KOPT-K1 (cell line): ENCODE results near the gene TAS2R1.
"Not testable (repeated sequence)": the region's sequence is repeated elsewhere in the genome, so short reads cannot be mapped to it uniquely, and the experiment has no call there.

Experiments used
- H3K27ac ChIP-seq: fragments of 200-600 bp; sonication (generic); 2 replicates; pipeline ENCODE4 v1.5.1; 2016; ENCODE audit warnings: antibody characterized with exemption, mild to moderate bottlenecking, low read depth, low read length; ENCODE audit not compliant: poor library complexity, severe bottlenecking
- H3K36me3 ChIP-seq: fragments of 200-600 bp; sonication (generic); 2 replicates; pipeline ENCODE4 v1.5.1; 2017; ENCODE audit warnings: antibody characterized with exemption, mild to moderate bottlenecking, low read length, moderate library complexity; ENCODE audit not compliant: insufficient read depth
- H3K9me3 ChIP-seq: fragments of 200-600 bp; sonication (generic); 2 replicates; pipeline ENCODE4 v1.5.1; 2017; ENCODE audit warnings: antibody characterized with exemption, low read length, mild to moderate bottlenecking; ENCODE audit not compliant: insufficient read depth, poor library complexity, severe bottlenecking

The TAS2R1 gene

GRCh38 chr5:9610364-9610763 lies 19.8 kb downstream of the TAS2R1 start:
- Histone ChIP-seq H3K36me3 (no peaks in the 10 kb centered on the region), H3K9me3 (no peaks in the 10 kb centered on the region), H3K27ac (no peak overlapping the region)

- no peaks in the 10 kb centered on the region for H3K9me3 ChIP-seq
- no peak overlapping the region for H3K27ac ChIP-seq
Measured at GRCh38 chr5:9608093-9608492, 22.1 kb downstream of the TAS2R1 start.

GRCh38 chr5:9605041-9605838 lies 24.9 kb downstream of the TAS2R1 start:
- Histone ChIP-seq H3K27ac (no peak overlapping the region), H3K36me3 (no peaks in the 10 kb centered on the region), H3K9me3 (no peaks in the 10 kb centered on the region)

More at GRCh38 chr5:9608093-9608492, 22.1 kb downstream of the TAS2R1 start:
- no peaks in the 10 kb centered on the region for H3K36me3 ChIP-seq

- no peaks in the 10 kb centered on the region for H3K36me3 ChIP-seq
- H3K9me3 ChIP-seq: no peaks in the 10 kb centered on the region
- H3K27ac ChIP-seq: no peak overlapping the region
Measured at GRCh38 chr5:9604416-9604815, 25.7 kb downstream of the TAS2R1 start.

- Histone ChIP-seq H3K9me3 (no peaks in the 10 kb centered on the region), H3K36me3 (no peaks in the 10 kb centered on the region), H3K27ac (no peak overlapping the region)
Measured at GRCh38 chr5:9601055-9601739, 29.0 kb downstream of the TAS2R1 start.

- H3K36me3 ChIP-seq: no peaks in the 10 kb centered on the region
- no peaks in the 10 kb centered on the region for H3K9me3 ChIP-seq
- no peak overlapping the region for H3K27ac ChIP-seq
Measured at GRCh38 chr5:9599391-9599790, 30.8 kb downstream of the TAS2R1 start.

GRCh38 chr5:9598329-9598728 lies 31.8 kb downstream of the TAS2R1 start:
- H3K36me3 ChIP-seq, H3K9me3 ChIP-seq, H3K27ac ChIP-seq: not testable (repeated sequence)

- not testable (repeated sequence) for H3K27ac ChIP-seq
Measured at GRCh38 chr5:9597322-9597721, 32.8 kb downstream of the TAS2R1 start.

GRCh38 chr5:9596824-9597223 lies 33.3 kb downstream of the TAS2R1 start:
- Histone ChIP-seq H3K36me3 (no peaks in the 10 kb centered on the region), H3K27ac (no peak overlapping the region), H3K9me3 (no peaks in the 10 kb centered on the region)

More at GRCh38 chr5:9597322-9597721, 32.8 kb downstream of the TAS2R1 start:
- H3K9me3 ChIP-seq, H3K36me3 ChIP-seq: not testable (repeated sequence)

GRCh38 chr5:9596171-9596780 lies 33.9 kb downstream of the TAS2R1 start:
- Histone ChIP-seq H3K27ac (no peak overlapping the region), H3K9me3 (no peaks in the 10 kb centered on the region), H3K36me3 (no peaks in the 10 kb centered on the region)

GRCh38 chr5:9594913-9595312 lies 35.2 kb downstream of the TAS2R1 start:
- Histone ChIP-seq H3K9me3 (no peaks in the 10 kb centered on the region), H3K36me3 (no peaks in the 10 kb centered on the region), H3K27ac (no peak overlapping the region)

GRCh38 chr5:9589049-9589835 lies 40.9 kb downstream of the TAS2R1 start:
- Histone ChIP-seq H3K27ac (no peak overlapping the region), H3K36me3 (no peaks in the 10 kb centered on the region), H3K9me3 (no peaks in the 10 kb centered on the region)

GRCh38 chr5:9588254-9588653 lies 41.9 kb downstream of the TAS2R1 start:
- Histone ChIP-seq H3K36me3 (no peaks in the 10 kb centered on the region), H3K27ac (no peak overlapping the region), H3K9me3 (no peaks in the 10 kb centered on the region)

- H3K27ac ChIP-seq: no peak overlapping the region
Measured at GRCh38 chr5:9587135-9587534, 43.0 kb downstream of the TAS2R1 start.

GRCh38 chr5:9582406-9582805 lies 47.7 kb downstream of the TAS2R1 start:
- H3K9me3 ChIP-seq: no peaks in the 10 kb centered on the region
- H3K27ac ChIP-seq: no peak overlapping the region
- H3K36me3 ChIP-seq: no peaks in the 10 kb centered on the region

More at GRCh38 chr5:9587135-9587534, 43.0 kb downstream of the TAS2R1 start:
- no peaks in the 10 kb centered on the region for H3K9me3 ChIP-seq
- no peaks in the 10 kb centered on the region for H3K36me3 ChIP-seq
